Esophagus (tissue), 2 donors: Measurements from ENCODE around the gene LRRN2. TPM values are rescaled to one million over a fixed set of nuclear protein-coding genes. Genes with fewer than 3 reads are reported as not detected.

ENCODE experiments used
- H3K27ac ChIP-seq, 2 donors: one replicate each; pipeline ENCODE4 v1.5.1; 2013; ENCODE audit warnings: low read depth in 2 of 2, mild to moderate bottlenecking in 2 of 2, inconsistent platforms in 1 of 2, low read length in 1 of 2, moderate library complexity in 1 of 2
- H3K27me3 ChIP-seq, 2 donors: one replicate each; pipeline ENCODE4 v1.6.1; 2013; ENCODE audit warnings: low read length in 2 of 2, control low read depth in 1 of 2, mild to moderate bottlenecking in 1 of 2; ENCODE audit not compliant: insufficient read depth in 2 of 2, control insufficient read depth in 1 of 2
- H3K36me3 ChIP-seq, 2 donors: one replicate each; pipeline ENCODE4 v1.6.1; 2013; ENCODE audit warnings: low read length in 1 of 2; ENCODE audit not compliant: control insufficient read depth in 2 of 2, insufficient read depth in 2 of 2
- H3K4me1 ChIP-seq, 2 donors: one replicate each; pipeline ENCODE4 v1.6.1; 2013; ENCODE audit warnings: low read length in 1 of 2; ENCODE audit not compliant: control insufficient read depth in 2 of 2, insufficient read depth in 2 of 2
- H3K4me3 ChIP-seq, 2 donors: one replicate each; pipeline ENCODE4 v1.5.1; 2013; ENCODE audit warnings: low read length in 2 of 2, mild to moderate bottlenecking in 2 of 2, low read depth in 1 of 2, moderate library complexity in 1 of 2
- H3K9me3 ChIP-seq, 2 donors: one replicate each; pipeline ENCODE4 v1.6.1; 2013; ENCODE audit warnings: mild to moderate bottlenecking in 2 of 2, low read depth in 1 of 2, low read length in 1 of 2, moderate library complexity in 1 of 2; ENCODE audit not compliant: control insufficient read depth in 2 of 2, insufficient read depth in 1 of 2
- WGBS, 2 donors: extraction: QIAGEN DNeasy Blood & Tissue Kit; methylation state at CpG; one replicate each; pipeline ENCODE4 v1.1.7; 2013; 5-methylcytosine and 5-hydroxymethylcytosine counted together
- polyA plus RNA-seq, 2 donors: library from polyadenylated mRNA; stranded (reverse); fragments of 200-250 nt; gene quantifications; one replicate each; pipeline ENCODE4 v1.2.3, GENCODE V29; 2013
- donor health status: healthy with polysubstance abuse.
- donor health status: Bipolar disorder and iron deficiency.

Gene LRRN2
- polyA plus RNA-seq, 2 donors, result 0.65 to 0.88 TPM

GRCh38 chr1:204600203-204600602 is 85.3 kb downstream of the LRRN2 start:
- H3K9me3 ChIP-seq, result no peaks in the 10 kb centered on the region
- H3K27me3 ChIP-seq, result no peaks in the 10 kb centered on the region
- H3K36me3 ChIP-seq, result no peaks in the 10 kb centered on the region
- H3K27ac ChIP-seq, result no peak overlapping the region
- 82 to 86% methylated on average over 5 of the region's 5 CpGs for WGBS, 2 donors
- no peak overlapping the region for H3K4me3 ChIP-seq
- peaks cover 0 to 5% of the 10 kb centered on the region in 2 donors for H3K4me1 ChIP-seq

GRCh38 chr1:204599596-204599995 is 85.9 kb downstream of the LRRN2 start:
- 77 to 78% methylated on average over 10 of the region's 10 CpGs for WGBS, 2 donors
- Histone ChIP-seq H3K27ac (no peak overlapping the region), H3K27me3 (no peaks in the 10 kb centered on the region), H3K4me1 (peaks cover 0 to 5% of the 10 kb centered on the region in 2 donors), H3K36me3 (no peaks in the 10 kb centered on the region), H3K4me3 (no peak overlapping the region), H3K9me3 (no peaks in the 10 kb centered on the region)

GRCh38 chr1:204599098-204599497 is 86.4 kb downstream of the LRRN2 start:
- Histone ChIP-seq H3K4me1 (peaks cover 0 to 5% of the 10 kb centered on the region in 2 donors), H3K4me3 (no peak overlapping the region), H3K9me3 (no peaks in the 10 kb centered on the region), H3K36me3 (no peaks in the 10 kb centered on the region), H3K27me3 (no peaks in the 10 kb centered on the region), H3K27ac (no peak overlapping the region)
- 64 to 68% methylated on average over 8 of the region's 8 CpGs for WGBS, 2 donors

DNA sequence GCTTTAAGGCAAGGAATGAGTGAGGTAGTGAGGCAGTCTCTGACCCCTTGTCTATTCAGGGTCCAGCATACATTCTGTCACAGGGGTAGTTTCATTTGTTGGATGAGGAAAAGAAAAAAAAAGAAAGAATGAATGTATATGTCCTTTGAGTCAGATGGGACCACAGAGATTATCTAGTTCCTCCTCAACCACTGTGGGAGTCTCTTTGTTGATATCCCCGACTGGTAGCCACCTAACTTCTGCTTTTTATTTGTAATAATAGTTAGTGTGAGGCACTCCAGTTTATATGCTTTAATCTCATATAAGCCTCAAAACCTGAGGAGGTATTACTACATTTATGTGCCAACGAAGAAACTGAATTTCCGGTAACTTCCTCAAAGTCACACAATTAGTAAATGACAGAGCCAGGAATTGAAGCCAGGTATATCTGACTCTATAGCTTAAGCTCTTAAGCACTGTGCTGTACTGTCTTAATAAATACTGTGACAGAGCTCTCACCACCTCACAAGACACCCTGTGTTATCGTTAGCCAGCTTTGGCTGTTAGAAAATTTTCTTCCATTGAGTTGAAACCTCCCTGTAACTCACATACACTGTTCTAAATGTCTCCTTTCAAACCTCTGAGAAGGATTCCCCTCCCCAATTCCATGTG is 87.1 kb downstream of the LRRN2 start:
- Histone ChIP-seq H3K9me3 (no peaks in the 10 kb centered on the region), H3K4me3 (no peak overlapping the region), H3K36me3 (no peaks in the 10 kb centered on the region), H3K27ac (no peak overlapping the region), H3K27me3 (no peaks in the 10 kb centered on the region), H3K4me1 (peaks cover 0 to 5% of the 10 kb centered on the region in 2 donors)
- WGBS, 2 donors, result 56 to 69% methylated on average over 4 of the region's 4 CpGs

GRCh38 chr1:204592246-204592948 is 93.1 kb downstream of the LRRN2 start:
- Histone ChIP-seq H3K27ac (no peak overlapping the region), H3K4me3 (no peak overlapping the region), H3K36me3 (no peaks in the 10 kb centered on the region), H3K9me3 (no peaks in the 10 kb centered on the region), H3K27me3 (no peaks in the 10 kb centered on the region), H3K4me1 (peaks cover 0 to 5% of the 10 kb centered on the region in 2 donors)
- 44 to 55% methylated on average over 10 of the region's 10 CpGs for WGBS, 2 donors

DNA sequence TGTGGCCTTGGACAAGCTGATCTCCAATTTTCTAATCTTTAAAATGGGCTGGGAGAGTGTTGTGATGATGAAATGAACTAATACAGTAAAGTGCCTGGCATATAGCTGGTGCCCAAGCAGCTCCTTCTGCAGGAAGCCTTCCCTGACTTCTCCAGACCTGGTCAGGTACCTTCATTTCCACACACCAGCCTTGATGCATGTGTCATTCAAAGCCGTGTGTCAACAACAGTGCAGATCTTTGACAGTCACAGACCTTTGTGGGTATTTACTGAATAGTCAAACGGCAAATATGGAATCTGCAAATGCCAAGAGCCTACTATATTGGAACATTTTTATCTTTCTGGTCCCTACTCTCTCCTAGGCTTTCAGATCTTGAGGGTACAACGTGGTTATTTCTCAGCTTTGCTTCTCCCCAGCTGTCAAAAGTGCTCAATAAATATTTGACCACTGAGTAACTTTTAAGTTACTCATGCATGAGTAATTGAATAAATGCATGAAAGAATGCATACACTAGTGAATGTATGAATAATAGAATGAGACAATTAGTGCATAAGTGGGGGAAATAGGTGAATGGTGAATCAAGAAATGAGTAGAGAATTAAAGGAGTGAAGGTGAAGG is 94.0 kb downstream of the LRRN2 start:
- Histone ChIP-seq H3K4me1 (peaks cover 0 to 5% of the 10 kb centered on the region in 2 donors), H3K27ac (no peak overlapping the region), H3K4me3 (no peak overlapping the region), H3K9me3 (no peaks in the 10 kb centered on the region), H3K36me3 (no peaks in the 10 kb centered on the region), H3K27me3 (no peaks in the 10 kb centered on the region)
- WGBS, 2 donors, result 47 to 53% methylated on average over 3 of the region's 3 CpGs

GRCh38 chr1:204589409-204590038 is 96.0 kb downstream of the LRRN2 start:
- 87 to 88% methylated on average over 8 of the region's 8 CpGs for WGBS, 2 donors
- H3K9me3 ChIP-seq, result no peaks in the 10 kb centered on the region
- H3K27ac ChIP-seq, result no peak overlapping the region
- peaks cover 0 to 5% of the 10 kb centered on the region in 2 donors for H3K4me1 ChIP-seq
- no peaks in the 10 kb centered on the region for H3K36me3 ChIP-seq
- no peak overlapping the region for H3K4me3 ChIP-seq
- H3K27me3 ChIP-seq, result no peaks in the 10 kb centered on the region

DNA sequence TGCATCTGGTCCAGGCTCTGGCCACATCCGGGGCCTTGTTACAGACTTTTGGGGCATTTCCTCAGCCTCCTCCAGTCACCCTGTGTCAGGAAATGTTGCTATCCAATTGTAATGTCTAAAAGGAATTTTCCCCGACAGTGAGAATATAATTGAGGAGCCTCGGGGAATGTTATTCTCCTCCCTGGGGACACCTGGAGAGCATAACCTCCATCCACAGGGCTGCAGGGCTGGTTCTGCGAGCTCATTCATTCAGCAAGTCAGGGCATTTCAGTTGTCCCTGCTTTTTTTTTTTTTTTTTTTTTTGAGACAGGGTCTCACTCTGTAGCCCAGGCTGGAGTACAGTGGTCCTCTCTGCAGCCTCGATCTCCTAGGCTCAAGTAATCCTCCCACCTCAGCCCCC is 96.7 kb downstream of the LRRN2 start:
- H3K4me1 ChIP-seq, result peaks cover 0 to 5% of the 10 kb centered on the region in 2 donors
- H3K27ac ChIP-seq, result no peak overlapping the region
- H3K9me3 ChIP-seq, result no peaks in the 10 kb centered on the region
- H3K36me3 ChIP-seq, result no peaks in the 10 kb centered on the region
- no peaks in the 10 kb centered on the region for H3K27me3 ChIP-seq
- WGBS, 2 donors, result 61 to 73% methylated on average over 5 of the region's 5 CpGs
- H3K4me3 ChIP-seq, result no peak overlapping the region

DNA sequence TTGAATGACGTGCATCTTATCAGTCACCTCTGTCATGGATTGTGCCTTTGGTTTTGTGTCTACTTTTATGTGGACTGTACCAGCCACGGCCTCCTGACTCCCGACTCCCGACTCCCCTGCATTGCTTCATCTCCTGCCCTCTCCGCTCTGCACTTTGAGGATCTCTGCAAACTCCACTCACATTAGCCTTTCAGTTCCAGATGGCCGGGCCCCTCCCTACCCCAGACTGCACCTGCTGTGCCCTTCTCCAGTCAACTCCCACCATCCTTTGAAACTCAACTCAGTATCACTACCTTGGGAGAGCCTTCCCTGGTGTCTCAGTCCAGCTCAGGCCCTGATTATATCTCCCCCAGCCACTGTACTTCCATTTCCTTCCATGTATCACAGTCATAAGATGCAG is 97.9 kb downstream of the LRRN2 start:
- H3K4me1 ChIP-seq, result peaks cover 0 to 5% of the 10 kb centered on the region in 2 donors
- H3K27ac ChIP-seq, result no peak overlapping the region
- H3K27me3 ChIP-seq, result no peaks in the 10 kb centered on the region

More for the DNA sequence above, 97.9 kb downstream of the LRRN2 start:
- WGBS, 2 donors, result 90 to 92% methylated on average over 6 of the region's 6 CpGs
- H3K4me3 ChIP-seq, result no peak overlapping the region
- no peaks in the 10 kb centered on the region for H3K36me3 ChIP-seq
- peaks cover 0 to 3% of the 10 kb centered on the region in 2 donors for H3K9me3 ChIP-seq
